ENCODE results near the gene RGS3. TPM values are rescaled to one million over a fixed set of nuclear protein-coding genes. Genes with fewer than 3 reads are reported as not detected.

Gene RGS3
- total RNA-seq, 1 donor from 2014 or later: 66.2 TPM

DNA sequence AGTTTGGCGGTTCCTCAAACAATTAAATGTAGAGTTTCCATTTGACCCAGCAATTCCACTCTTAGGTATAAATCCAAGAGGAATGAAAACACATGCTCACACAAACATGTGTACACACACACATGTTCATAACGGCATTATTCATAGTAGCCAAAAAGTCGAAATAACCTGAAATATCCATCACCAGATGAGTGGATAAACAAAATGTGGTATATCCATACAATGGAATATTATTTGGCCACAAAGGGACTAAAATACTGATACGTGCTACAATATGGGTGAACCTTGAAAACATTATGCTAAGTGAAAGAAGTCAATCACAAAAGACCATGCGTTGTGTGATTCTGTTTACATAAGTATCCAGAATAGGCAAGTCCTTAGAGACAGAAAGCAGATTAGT lies 8.7 kb downstream of the RGS3 start:
- Histone ChIP-seq H3K9me3 (no peaks in the 10 kb centered on the region), H3K27ac (no peak overlapping the region), H3K36me3 (no peaks in the 10 kb centered on the region), H3K27me3 (ENCODE audit: low read depth) (no peaks in the 10 kb centered on the region), H3K4me1 (no peaks in the 10 kb centered on the region), H3K4me3 (no peak overlapping the region)
- intact Hi-C loops (cut with DNase I): no loop called here
- TF ChIP-seq, protein P1, sequence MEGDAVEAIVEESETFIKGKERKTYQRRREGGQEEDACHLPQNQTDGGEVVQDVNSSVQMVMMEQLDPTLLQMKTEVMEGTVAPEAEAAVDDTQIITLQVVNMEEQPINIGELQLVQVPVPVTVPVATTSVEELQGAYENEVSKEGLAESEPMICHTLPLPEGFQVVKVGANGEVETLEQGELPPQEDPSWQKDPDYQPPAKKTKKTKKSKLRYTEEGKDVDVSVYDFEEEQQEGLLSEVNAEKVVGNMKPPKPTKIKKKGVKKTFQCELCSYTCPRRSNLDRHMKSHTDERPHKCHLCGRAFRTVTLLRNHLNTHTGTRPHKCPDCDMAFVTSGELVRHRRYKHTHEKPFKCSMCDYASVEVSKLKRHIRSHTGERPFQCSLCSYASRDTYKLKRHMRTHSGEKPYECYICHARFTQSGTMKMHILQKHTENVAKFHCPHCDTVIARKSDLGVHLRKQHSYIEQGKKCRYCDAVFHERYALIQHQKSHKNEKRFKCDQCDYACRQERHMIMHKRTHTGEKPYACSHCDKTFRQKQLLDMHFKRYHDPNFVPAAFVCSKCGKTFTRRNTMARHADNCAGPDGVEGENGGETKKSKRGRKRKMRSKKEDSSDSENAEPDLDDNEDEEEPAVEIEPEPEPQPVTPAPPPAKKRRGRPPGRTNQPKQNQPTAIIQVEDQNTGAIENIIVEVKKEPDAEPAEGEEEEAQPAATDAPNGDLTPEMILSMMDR (IDR thresholded peaks at IDR 0.05): no peak
- ATAC-seq: no peak
- DNase-seq: no peak

DNA sequence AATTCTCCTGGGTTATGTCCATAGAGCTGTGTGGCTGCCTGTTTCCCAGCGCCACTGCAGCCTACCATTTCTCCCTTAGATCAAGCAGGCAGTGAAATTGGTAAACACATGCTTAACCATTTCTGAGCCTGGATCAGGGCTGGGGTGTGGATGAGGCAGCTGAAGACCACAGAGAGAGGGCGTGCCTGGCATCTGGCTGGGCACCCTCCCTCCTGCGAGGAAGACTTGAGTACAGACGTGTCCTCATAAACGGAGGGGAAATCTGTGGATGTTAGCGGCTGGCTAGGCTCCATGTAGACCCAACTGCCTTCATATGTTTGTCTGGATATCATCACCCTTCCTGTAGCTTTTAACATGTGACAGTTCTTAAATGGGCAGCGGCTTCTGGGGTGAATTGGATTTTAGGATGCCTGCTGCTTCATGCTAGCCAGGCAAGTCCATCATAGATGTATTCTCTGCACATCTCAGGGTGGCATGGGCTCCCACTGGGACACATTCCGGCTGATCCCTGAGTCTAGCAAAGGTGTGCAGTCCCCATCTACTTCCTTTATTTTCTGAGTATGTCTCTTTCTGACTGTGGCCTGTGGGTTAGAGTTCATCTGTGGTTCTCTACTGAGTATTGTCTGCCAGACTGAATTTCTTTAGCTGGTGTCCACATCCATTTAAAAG lies 11.0 kb downstream of the RGS3 start:
- ATAC-seq: no peak
- no peak for DNase-seq
- H3K27ac ChIP-seq: no peak overlapping the region
- no peaks in the 10 kb centered on the region for H3K9me3 ChIP-seq
- TF ChIP-seq, protein P1 (IDR thresholded peaks at IDR 0.05): no peak
- no peaks in the 10 kb centered on the region for H3K36me3 ChIP-seq
- no peak overlapping the region for H3K4me3 ChIP-seq
- H3K4me1 ChIP-seq: no peaks in the 10 kb centered on the region
- H3K27me3 ChIP-seq (ENCODE audit: low read depth): no peaks in the 10 kb centered on the region
- intact Hi-C loops (cut with DNase I): no loop called here

DNA sequence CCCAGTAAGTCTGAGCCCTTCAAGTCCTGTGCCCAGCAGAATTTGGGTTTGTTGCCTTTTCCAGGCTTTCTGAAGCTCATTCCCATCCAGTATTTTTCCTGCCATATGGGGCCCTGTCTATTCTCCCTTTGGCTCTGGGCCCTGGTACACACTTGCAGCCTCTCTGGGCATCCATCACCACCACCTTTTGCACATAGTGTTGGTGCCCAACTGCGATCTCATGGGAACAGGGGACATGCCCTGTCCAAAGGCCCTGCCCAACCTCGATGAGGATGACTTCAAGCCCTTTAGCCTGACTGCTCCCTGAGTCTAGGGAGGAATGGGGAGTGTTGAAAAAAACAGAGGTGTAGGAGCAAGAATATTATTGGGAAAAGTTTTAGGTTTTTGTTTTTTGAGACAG lies 11.5 kb downstream of the RGS3 start:
- no peaks in the 10 kb centered on the region for H3K9me3 ChIP-seq
- DNase-seq (no peak), ATAC-seq (no peak)
- H3K36me3 ChIP-seq: no peaks in the 10 kb centered on the region
- no peak overlapping the region for H3K27ac ChIP-seq
- intact Hi-C loops (cut with DNase I): no loop called here
- H3K4me1 ChIP-seq: no peaks in the 10 kb centered on the region
- H3K4me3 ChIP-seq: no peak overlapping the region
- no peaks in the 10 kb centered on the region for H3K27me3 ChIP-seq (ENCODE audit: low read depth)
- TF ChIP-seq, protein P1 (IDR thresholded peaks at IDR 0.05): no peak

GRCh38 chr9:113475992-113476391 lies 12.5 kb downstream of the RGS3 start:
- no peaks in the 10 kb centered on the region for H3K9me3 ChIP-seq
- no peak for ATAC-seq
- intact Hi-C loops (cut with DNase I): no loop called here
- no peaks in the 10 kb centered on the region for H3K27me3 ChIP-seq (ENCODE audit: low read depth)
- TF ChIP-seq, protein P1 (IDR thresholded peaks at IDR 0.05): no peak
- H3K4me3 ChIP-seq: no peak overlapping the region
- H3K27ac ChIP-seq: no peak overlapping the region
- DNase-seq: no peak
- no peaks in the 10 kb centered on the region for H3K4me1 ChIP-seq
- no peaks in the 10 kb centered on the region for H3K36me3 ChIP-seq

- Histone ChIP-seq H3K27me3 (ENCODE audit: low read depth) (no peaks in the 10 kb centered on the region), H3K4me1 (no peaks in the 10 kb centered on the region), H3K4me3 (no peak overlapping the region), H3K9me3 (no peaks in the 10 kb centered on the region), H3K36me3 (no peaks in the 10 kb centered on the region), H3K27ac (no peak overlapping the region)
- intact Hi-C loops (cut with DNase I): no loop called here
- ATAC-seq (no peak), DNase-seq (no peak)
- TF ChIP-seq, protein P1 (IDR thresholded peaks at IDR 0.05): no peak
Observed at GRCh38 chr9:113476511-113476916, 13.0 kb downstream of the RGS3 start.

Data from lower lobe of right lung (tissue), 2 donors.